Right cardiac atrium (tissue), 5 donors: ENCODE results near the gene BSDC1. TPM values are rescaled to one million over a fixed set of nuclear protein-coding genes. Genes with fewer than 3 reads are reported as not detected.
"Not testable (repeated sequence)": the region's sequence is repeated elsewhere in the genome, so short reads cannot be mapped to it uniquely, and the experiment has no call there.

Experiments used
- ATAC-seq, 2 donors: fragments of 200-7000 bp; cut with Tn5 transposase; one replicate each; pipeline versions ENCODE4 v1.8.0 to v1.9.1; 2020; ENCODE audit warnings: moderate library complexity in 2 of 2, mild to moderate bottlenecking in 1 of 2
- DNase-seq, 3 donors: peaks; one replicate each; pipeline ENCODE4 v3.0.0-alpha.2; 2020
- H3K27ac ChIP-seq: one replicate; pipeline ENCODE4 v1.5.1; 2013; ENCODE audit warnings: mild to moderate bottlenecking, low read length, control low read depth, moderate library complexity
- H3K27me3 ChIP-seq: one replicate; pipeline ENCODE4 v1.6.1; 2013; ENCODE audit not compliant: control insufficient read depth, insufficient read depth
- H3K4me1 ChIP-seq: one replicate; pipeline ENCODE4 v1.6.1; 2013; ENCODE audit warnings: low read length; ENCODE audit not compliant: control insufficient read depth, insufficient read depth
- H3K4me3 ChIP-seq: one replicate; pipeline ENCODE4 v1.5.1; 2013; ENCODE audit warnings: low read length, control low read depth
- H3K9me3 ChIP-seq: one replicate; pipeline ENCODE4 v1.6.1; 2013; ENCODE audit warnings: low read length; ENCODE audit not compliant: control insufficient read depth
- WGBS: extraction: QIAGEN DNeasy Blood & Tissue Kit; methylation state at CpG from one replicate; pipeline ENCODE4 v1.1.7; 2013; 5-methylcytosine and 5-hydroxymethylcytosine counted together
- intact Hi-C, 4 donors: fragments of 100-400 bp; cut with DNase I; formaldehyde crosslinking; loops; one replicate each; pipeline versions ENCODE4 v1.11.0 to v1.14.0; 2022 to 2023
- polyA plus RNA-seq: library from polyadenylated mRNA; stranded (reverse); fragments of 200-250 nt; gene quantifications from one replicate; pipeline ENCODE4 v1.2.3, GENCODE V29; 2013
- total RNA-seq, 4 donors: library from RNA; stranded (reverse); fragmentation: NEBNext Ultra II Directional; extraction: Animal tissue kit (Norgen Biotek cat#: 25700); gene quantifications; one replicate each; pipeline ENCODE4 v1.2.1, GENCODE V29; 2021
- donor health status: healthy with polysubstance abuse.
- donor health status: DM: no; HTN: yes; CAD: no.
- donor health status: DM: no; HTN: no; CAD: no.
- donor health status: DM: no; HTN: yes; CAD: no; lungs with severe emphysema.
- donor health status: DM: yes; HTN: yes; CAD: no.

BSDC1 gene
- total and polyA plus RNA-seq, 5 donors = 37.1 to 56.0 (median 43.5) TPM

DNA sequence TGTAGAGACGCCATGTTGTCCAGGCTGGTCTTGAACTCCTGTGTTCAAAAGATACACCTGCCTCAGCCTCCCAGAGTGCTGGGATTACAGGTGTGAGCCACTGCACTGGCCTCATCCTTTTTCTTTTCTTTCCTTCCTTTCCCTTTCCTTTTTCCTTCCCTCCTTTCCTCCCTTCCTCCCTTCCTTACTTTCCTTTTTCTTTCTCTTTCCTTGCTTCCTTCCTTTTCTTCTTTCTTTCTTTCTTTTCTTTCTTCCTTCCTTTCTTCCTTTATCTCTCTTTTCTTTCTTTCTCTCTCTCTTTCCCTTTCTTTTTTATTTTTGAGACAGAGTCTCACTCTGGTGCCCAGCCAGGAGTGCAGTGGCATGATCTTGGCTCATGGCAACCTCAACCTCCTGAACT is 37.8 kb downstream of the BSDC1 start:
- 97% methylated on average over 1 of the region's 1 CpG for WGBS
- no peak for DNase-seq
- Histone ChIP-seq H3K4me3 (no peak overlapping the region), H3K4me1 (peaks cover 13% of the 10 kb centered on the region), H3K9me3 (no peaks in the 10 kb centered on the region), H3K27me3 (no peaks in the 10 kb centered on the region), H3K27ac (no peak overlapping the region)
- intact Hi-C loops = no loop called here
- ATAC-seq = no peak

GRCh38 chr1:32355778-32356177 is 38.5 kb downstream of the BSDC1 start:
- ATAC-seq, DNase-seq, H3K27me3 ChIP-seq, H3K4me3 ChIP-seq, intact Hi-C loops, H3K27ac ChIP-seq, H3K9me3 ChIP-seq: not testable (repeated sequence)
- H3K4me1 ChIP-seq = peaks cover 13% of the 10 kb centered on the region
- WGBS = 90% methylated on average over 6 of the region's 6 CpGs

DNA sequence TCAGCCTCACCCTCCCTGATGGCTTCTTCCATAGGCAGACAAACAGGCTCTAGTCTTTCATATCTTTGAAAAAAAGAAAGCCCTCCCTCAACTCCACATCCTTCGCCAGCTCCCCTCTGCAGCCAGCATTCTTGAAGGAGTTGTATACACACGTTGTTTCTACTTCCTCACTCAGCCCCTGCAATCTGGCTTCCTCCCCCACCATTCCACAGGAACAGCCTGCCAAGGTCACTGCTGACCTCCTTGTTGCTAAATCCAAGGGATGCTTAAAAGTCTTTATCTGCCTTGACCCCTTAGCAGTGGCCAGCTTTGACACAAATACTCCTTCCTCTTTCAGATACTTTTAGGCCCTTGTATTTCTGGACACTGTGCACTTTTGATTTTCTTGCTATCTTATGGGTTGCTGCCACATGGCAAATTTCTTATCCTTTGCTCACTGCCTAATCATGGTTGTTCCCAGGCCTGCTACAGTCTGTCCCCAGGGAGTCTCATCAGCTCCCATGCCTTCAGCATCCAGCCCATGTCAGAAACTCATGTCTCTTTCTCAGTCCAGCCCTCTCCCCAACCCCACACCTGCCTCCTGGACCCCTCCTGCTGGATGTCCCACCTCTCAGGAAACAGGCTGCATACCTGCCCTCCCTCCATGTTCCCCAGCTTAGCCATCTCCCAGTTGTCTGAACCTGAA is 40.2 kb downstream of the BSDC1 start:
- no peaks in the 10 kb centered on the region for H3K9me3 ChIP-seq
- no peak overlapping the region for H3K4me3 ChIP-seq
- intact Hi-C loops = no loop called here
- 21% methylated on average over 2 of the region's 2 CpGs for WGBS
- peaks cover 15% of the 10 kb centered on the region for H3K4me1 ChIP-seq
- DNase-seq (peak; percentile 88 to 93 (median 88)), ATAC-seq (peak; percentile 38 to 54)
- H3K27ac ChIP-seq = peak overlapping the region; percentile 81
- no peaks in the 10 kb centered on the region for H3K27me3 ChIP-seq

DNA sequence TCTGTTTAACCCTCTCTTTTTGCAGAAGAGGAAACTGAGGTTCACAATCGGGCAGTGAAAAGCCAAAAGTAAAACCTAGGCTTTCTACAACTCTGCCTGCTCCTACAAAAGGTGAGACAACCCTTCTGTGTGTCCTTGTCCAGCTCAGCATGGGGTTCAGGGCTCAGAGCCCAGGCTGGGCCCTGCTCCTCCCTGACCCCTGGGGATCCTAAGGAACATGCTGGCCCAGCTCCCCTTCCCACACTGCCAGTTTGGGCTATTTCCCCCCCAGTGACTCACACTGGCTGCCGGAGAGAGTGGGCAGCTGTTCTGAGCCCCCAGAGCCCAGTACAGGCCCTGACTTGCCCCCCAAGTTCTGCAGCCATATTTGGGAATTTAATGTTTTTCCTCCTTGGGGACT is 40.8 kb downstream of the BSDC1 start:
- Histone ChIP-seq H3K27me3 (no peaks in the 10 kb centered on the region), H3K4me1 (peaks cover 18% of the 10 kb centered on the region), H3K27ac (peak overlapping the region; percentile 81), H3K4me3 (no peak overlapping the region), H3K9me3 (no peaks in the 10 kb centered on the region)
- ATAC-seq = peak; percentile 20 to 47
- intact Hi-C loops = no loop called here
- 39% methylated on average over 2 of the region's 2 CpGs for WGBS
- DNase-seq = peak; percentile 75 to 83 (median 83)

GRCh38 chr1:32352831-32353383 is 41.3 kb downstream of the BSDC1 start:
- Histone ChIP-seq H3K4me3 (no peak overlapping the region), H3K27me3 (no peaks in the 10 kb centered on the region), H3K27ac (peak overlapping the region; percentile 81), H3K9me3 (no peaks in the 10 kb centered on the region), H3K4me1 (peaks cover 20% of the 10 kb centered on the region)
- ATAC-seq = no peak
- DNase-seq = peak; percentile 72 to 85 (median 74)
- WGBS = 58% methylated on average over 2 of the region's 2 CpGs
- intact Hi-C loops = no loop called here

GRCh38 chr1:32352239-32352745 is 41.9 kb downstream of the BSDC1 start:
- WGBS = 44% methylated on average over 8 of the region's 8 CpGs
- no peak for ATAC-seq
- intact Hi-C loops = no loop called here
- Histone ChIP-seq H3K27me3 (no peaks in the 10 kb centered on the region), H3K4me3 (peak overlapping the region; percentile 84), H3K9me3 (no peaks in the 10 kb centered on the region), H3K4me1 (peaks cover 20% of the 10 kb centered on the region), H3K27ac (peak overlapping the region; percentile 91)
- DNase-seq = no peak

DNA sequence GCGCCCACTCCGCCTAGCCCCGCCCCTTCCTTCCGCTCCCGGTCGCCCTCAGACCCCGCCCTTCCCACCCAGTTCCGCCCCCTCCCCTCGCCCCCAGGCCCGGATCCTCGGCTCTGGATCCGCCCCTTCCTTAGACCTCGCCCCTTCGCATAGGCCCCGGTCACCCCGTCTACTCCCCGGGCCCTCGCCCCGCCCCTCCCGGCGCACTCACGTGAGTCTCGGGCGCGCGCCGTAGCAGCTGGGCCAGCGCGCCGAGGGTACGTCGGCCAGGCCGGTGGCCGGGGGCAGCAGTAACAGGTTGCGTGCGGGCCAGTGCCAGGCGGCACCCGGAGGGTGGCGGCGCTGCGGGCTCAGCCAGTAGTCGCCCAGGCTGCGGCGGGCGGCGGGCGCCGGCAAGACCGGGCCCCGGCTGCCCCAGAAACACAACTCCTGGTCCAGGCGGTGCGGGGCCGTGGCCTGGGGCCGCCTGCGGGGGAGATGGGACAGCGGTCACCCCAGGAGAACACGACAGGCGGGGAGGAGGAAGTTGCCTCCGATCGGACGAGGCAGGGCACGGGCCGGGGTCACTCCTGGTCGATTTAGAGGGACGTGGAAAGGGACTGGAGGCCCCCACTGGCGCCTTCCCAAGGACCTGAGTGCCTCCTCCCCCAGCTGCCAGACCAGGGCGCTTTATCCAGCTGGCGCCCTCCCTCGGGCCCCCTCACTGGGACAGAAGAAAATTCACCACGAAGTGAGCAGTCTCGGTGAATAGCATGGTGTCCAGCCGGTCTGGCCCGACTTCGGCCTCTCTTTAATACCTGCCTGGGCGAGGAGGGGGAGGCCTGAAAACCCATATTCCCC is 42.6 kb downstream of the BSDC1 start:
- DNase-seq (peak; percentile 97 to 98 (median 97)), ATAC-seq (peak; percentile 90)
- 1% methylated on average over 75 of the region's 75 CpGs for WGBS
- Histone ChIP-seq H3K27ac (peak overlapping the region; percentile 91), H3K4me3 (peak overlapping the region; percentile 84), H3K27me3 (no peaks in the 10 kb centered on the region), H3K4me1 (peaks cover 20% of the 10 kb centered on the region), H3K9me3 (no peaks in the 10 kb centered on the region)
- intact Hi-C loops = no loop called here

- 23% methylated on average over 28 of the region's 28 CpGs for WGBS
- Histone ChIP-seq H3K4me1 (peaks cover 20% of the 10 kb centered on the region), H3K4me3 (peak overlapping the region; percentile 84), H3K27ac (peak overlapping the region; percentile 76), H3K9me3 (no peaks in the 10 kb centered on the region), H3K27me3 (no peaks in the 10 kb centered on the region)
- intact Hi-C loops = no loop called here
- ATAC-seq (peak; percentile 59 to 67), DNase-seq (peak; percentile 84 to 94 (median 91))
Measured at GRCh38 chr1:32350785-32351398, 43.3 kb downstream of the BSDC1 start.

DNA sequence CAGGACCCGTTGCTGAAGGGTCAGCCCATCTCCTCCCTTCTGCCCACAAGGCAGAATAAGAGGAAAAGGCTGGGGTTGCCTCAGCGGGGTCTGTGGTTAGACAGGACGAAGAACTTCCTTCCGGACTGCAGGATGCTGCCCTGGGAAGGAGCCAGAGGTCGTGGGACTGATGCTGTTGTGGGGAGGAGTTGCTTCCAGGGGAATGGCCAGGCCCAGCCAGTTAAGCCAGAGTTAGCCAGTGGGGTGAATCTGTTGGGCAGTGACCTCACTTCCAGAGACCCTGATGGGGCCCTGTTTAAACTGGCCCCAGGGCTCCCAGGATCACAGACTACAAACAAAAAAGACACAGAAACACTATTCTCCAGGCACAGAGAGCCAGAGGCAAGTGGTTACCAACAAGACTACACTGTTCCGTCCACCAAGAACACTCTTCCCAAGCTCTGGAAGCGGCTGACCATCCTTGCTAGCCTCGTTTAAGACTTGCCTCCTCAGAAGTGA is 45.0 kb downstream of the BSDC1 start:
- peak in 1 of 2 donors; percentile 14 for ATAC-seq
- H3K9me3 ChIP-seq = no peaks in the 10 kb centered on the region
- DNase-seq = peak; percentile 72 to 79 (median 78)
- WGBS = 43% methylated on average over 8 of the region's 8 CpGs
- intact Hi-C loops = no loop called here
- no peak overlapping the region for H3K4me3 ChIP-seq
- no peaks in the 10 kb centered on the region for H3K27me3 ChIP-seq
- peaks cover 24% of the 10 kb centered on the region for H3K4me1 ChIP-seq
- H3K27ac ChIP-seq = peak overlapping the region; percentile 40

DNA sequence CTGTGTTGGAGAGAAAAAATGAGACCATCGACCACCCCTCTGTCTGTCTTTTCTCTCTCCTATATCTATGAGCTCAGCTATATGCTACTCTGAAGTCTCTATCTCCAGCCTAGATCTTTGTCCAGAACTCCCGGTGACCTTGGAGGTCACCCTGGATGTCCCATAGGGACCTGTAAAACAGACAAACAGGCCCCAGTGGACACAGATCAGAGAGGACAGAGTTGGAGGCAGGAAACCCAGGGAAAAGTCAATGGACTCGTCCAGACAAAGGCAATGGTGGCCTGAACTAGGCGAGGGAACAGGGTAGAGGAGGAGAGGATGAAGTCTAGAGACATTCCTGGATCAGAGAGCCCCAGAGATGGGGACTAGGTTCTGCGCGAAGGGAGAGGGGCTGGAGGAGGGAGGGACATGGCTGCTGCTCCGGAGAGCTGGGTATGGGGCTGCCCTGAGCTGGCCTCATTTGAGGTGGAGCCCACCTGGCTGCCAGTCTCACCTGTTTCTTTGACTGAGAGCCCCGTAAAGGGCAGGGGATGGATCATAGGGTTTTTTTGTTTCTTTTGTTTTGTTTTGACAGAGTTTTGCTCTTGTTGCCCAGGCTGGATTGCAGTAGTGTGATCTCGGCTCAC is 47.6 kb downstream of the BSDC1 start:
- no peaks in the 10 kb centered on the region for H3K27me3 ChIP-seq
- ATAC-seq (no peak), DNase-seq (no peak)
- 88% methylated on average over 9 of the region's 9 CpGs for WGBS
- H3K4me1 ChIP-seq = peaks cover 12% of the 10 kb centered on the region
- H3K27ac ChIP-seq = no peak overlapping the region
- intact Hi-C loops = no loop called here
- H3K4me3 ChIP-seq = no peak overlapping the region
- no peaks in the 10 kb centered on the region for H3K9me3 ChIP-seq
